WTC11 (cell line): Measurements from ENCODE around the gene AGBL1.

Source experiments
- CBFB ChIP-seq: sonication (generic); formaldehyde crosslinking; IDR thresholded peaks from 2 replicates; pipeline ENCODE4 v1.8.1; 2022; ENCODE audit warnings: mild to moderate bottlenecking, low read depth, missing genetic modification reagents
- CREB1 ChIP-seq: sonication (generic); formaldehyde crosslinking; IDR thresholded peaks from 2 replicates; pipeline ENCODE4 v1.8.0; 2023; ENCODE audit warnings: mild to moderate bottlenecking, missing genetic modification reagents
- CTCF ChIP-seq: fragments of 200-600 bp; IDR thresholded peaks from 2 replicates; pipeline ENCODE4 v1.8.0; 2022; ENCODE audit warnings: antibody characterized with exemption
- FOXK1 ChIP-seq: sonication (generic); formaldehyde crosslinking; IDR thresholded peaks from 2 replicates; pipeline ENCODE4 v1.8.0; 2022; ENCODE audit warnings: mild to moderate bottlenecking, moderate library complexity, missing genetic modification reagents
- IRF2 ChIP-seq: sonication (generic); formaldehyde crosslinking; IDR thresholded peaks from 2 replicates; pipeline ENCODE4 v1.8.0; 2022; ENCODE audit warnings: low read depth, missing genetic modification reagents, borderline replicate concordance
- NR2C2 ChIP-seq: sonication (generic); formaldehyde crosslinking; IDR thresholded peaks from 2 replicates; pipeline ENCODE4 v1.8.0; 2022; ENCODE audit warnings: mild to moderate bottlenecking, missing genetic modification reagents
- PRDM15 ChIP-seq: sonication (generic); formaldehyde crosslinking; IDR thresholded peaks from 2 replicates; pipeline ENCODE4 v1.8.0; 2022; ENCODE audit warnings: missing genetic modification reagents
- RELA ChIP-seq: sonication (generic); formaldehyde crosslinking; IDR thresholded peaks from 2 replicates; pipeline ENCODE4 v1.8.1; 2022; ENCODE audit warnings: missing genetic modification reagents, mild to moderate bottlenecking, borderline replicate concordance
- SMAD3 ChIP-seq: sonication (generic); formaldehyde crosslinking; IDR thresholded peaks from 2 replicates; pipeline ENCODE4 v1.8.0; 2022; ENCODE audit warnings: missing genetic modification reagents, mild to moderate bottlenecking, borderline replicate concordance
- TEAD1 ChIP-seq: sonication (generic); formaldehyde crosslinking; IDR thresholded peaks from 2 replicates; pipeline ENCODE4 v1.8.0; 2022; ENCODE audit warnings: mild to moderate bottlenecking, missing genetic modification reagents
- TEAD4 ChIP-seq: sonication (generic); formaldehyde crosslinking; IDR thresholded peaks from 2 replicates; pipeline ENCODE4 v1.8.0; 2022; ENCODE audit warnings: mild to moderate bottlenecking, missing genetic modification reagents
- USF2 ChIP-seq: sonication (generic); formaldehyde crosslinking; IDR thresholded peaks from 2 replicates; pipeline ENCODE4 v1.8.1; 2023; ENCODE audit warnings: mild to moderate bottlenecking, missing genetic modification reagents, moderate library complexity
- ZNF232 ChIP-seq: sonication (generic); formaldehyde crosslinking; IDR thresholded peaks from 2 replicates; pipeline ENCODE4 v1.8.0; 2022; ENCODE audit warnings: mild to moderate bottlenecking, missing genetic modification reagents

- TF ChIP-seq CTCF = no peak
- TF ChIP-seq TEAD1 (CRISPR knock-in tag) = no peak
- no peak for TF ChIP-seq USF2
- no peak for TF ChIP-seq CBFB (CRISPR knock-in tag)
- TF ChIP-seq FOXK1 (CRISPR knock-in tag) = no peak
- TF ChIP-seq CREB1 = no peak
- no peak for TF ChIP-seq SMAD3 (CRISPR knock-in tag)
- TF ChIP-seq TEAD4 = no peak
- no peak for TF ChIP-seq IRF2
- no peak for TF ChIP-seq ZNF232 (CRISPR knock-in tag)
- no peak for TF ChIP-seq PRDM15 (CRISPR knock-in tag)
- no peak for TF ChIP-seq NR2C2
- no peak for TF ChIP-seq RELA
These were observed 443.1 kb downstream of the AGBL1 start for GRCh38 chr15:86522721-86523120.
